Activated T-helper 17 cell treated with anti-CD3 and anti-CD28 coated beads, Interleukin-2, amount 50 U/mL, for 72 hours (primary cell): ENCODE data around the gene DIO1. TPM values are rescaled to one million over a fixed set of nuclear protein-coding genes. Genes with fewer than 3 reads are reported as not detected.

Experiments
- ATAC-seq: fragments of 150-1000 bp; cut with Tn5 transposase; replicated peaks from 2 replicates; pipeline ENCODE4 v1.10.0; 2021; ENCODE audit warnings: mild to moderate bottlenecking, moderate library complexity
- H3K27ac Mint-ChIP-seq: one replicate; pipeline ENCODE4 v1.8.0; 2022; ENCODE audit warnings: mixed read lengths
- H3K27me3 Mint-ChIP-seq: one replicate; pipeline ENCODE4 v1.8.0; 2022; ENCODE audit warnings: mixed read lengths
- H3K36me3 Mint-ChIP-seq: one replicate; pipeline ENCODE4 v1.8.0; 2022; ENCODE audit warnings: low read depth, mild to moderate bottlenecking, mixed read lengths
- H3K4me1 Mint-ChIP-seq: one replicate; pipeline ENCODE4 v1.8.0; 2022; ENCODE audit warnings: mixed read lengths
- H3K4me3 Mint-ChIP-seq: one replicate; pipeline ENCODE4 v1.8.0; 2022; ENCODE audit warnings: mild to moderate bottlenecking, mixed read lengths
- H3K9me3 Mint-ChIP-seq: one replicate; pipeline ENCODE4 v1.8.0; 2022; ENCODE audit warnings: mixed read lengths
- total RNA-seq, 2 donors: library from RNA; stranded (reverse); gene quantifications; one replicate each; pipeline ENCODE4 v1.2.3, GENCODE V29; 2022

DIO1 gene
- total RNA-seq, 2 donors from 2014 or later = not detected

- ATAC-seq = no peak
- peak overlapping the region; percentile 96 for H3K27ac Mint-ChIP-seq
- H3K9me3 Mint-ChIP-seq = no peaks in the 10 kb centered on the region
- peak overlapping the region; percentile 95 for H3K4me3 Mint-ChIP-seq
- peaks cover 16% of the 10 kb centered on the region for H3K4me1 Mint-ChIP-seq
- H3K27me3 Mint-ChIP-seq = no peaks in the 10 kb centered on the region
- H3K36me3 Mint-ChIP-seq = peaks cover 37% of the 10 kb centered on the region
These were observed 5.3 kb upstream of the DIO1 start for GRCh38 chr1:53888681-53889080.

- peak within 1 kb of the TSS; percentile 95 for H3K4me3 Mint-ChIP-seq
These were observed 4.4 kb upstream of the DIO1 start, which contains the start of gene YIPF1 for GRCh38 chr1:53889304-53890298. Gene YIPF1 (minus strand): TSS chr1:53889797. CDS start chr1:53888937, 860 bp downstream.

GRCh38 chr1:53890522-53890941 lies 3.5 kb upstream of the DIO1 start:
- Mint-ChIP-seq H3K27ac (peak overlapping the region; percentile 96), H3K27me3 (no peaks in the 10 kb centered on the region), H3K4me3 (peak overlapping the region; percentile 95), H3K4me1 (peaks cover 16% of the 10 kb centered on the region), H3K9me3 (no peaks in the 10 kb centered on the region), H3K36me3 (peaks cover 22% of the 10 kb centered on the region)
- peak; percentile 21 for ATAC-seq

More at GRCh38 chr1:53889304-53890298, 4.4 kb upstream of the DIO1 start, which contains the start of gene YIPF1:
- Mint-ChIP-seq H3K9me3 (no peaks in the 10 kb centered on the region), H3K4me1 (peaks cover 16% of the 10 kb centered on the region), H3K36me3 (peaks cover 31% of the 10 kb centered on the region), H3K27me3 (no peaks in the 10 kb centered on the region), H3K27ac (peak within 1 kb of the TSS; percentile 96)
- peak; percentile 93 for ATAC-seq

GRCh38 chr1:53891018-53891417 lies 3.0 kb upstream of the DIO1 start:
- H3K36me3 Mint-ChIP-seq = peaks cover 17% of the 10 kb centered on the region
- ATAC-seq = no peak
- H3K4me3 Mint-ChIP-seq = peak overlapping the region; percentile 95
- H3K4me1 Mint-ChIP-seq = peaks cover 16% of the 10 kb centered on the region
- no peaks in the 10 kb centered on the region for H3K9me3 Mint-ChIP-seq
- H3K27me3 Mint-ChIP-seq = no peaks in the 10 kb centered on the region
- H3K27ac Mint-ChIP-seq = no peak overlapping the region

GRCh38 chr1:53891678-53892077 lies 2.3 kb upstream of the DIO1 start:
- peaks cover 11% of the 10 kb centered on the region for H3K36me3 Mint-ChIP-seq

GRCh38 chr1:53892911-53893310 lies 1.1 kb upstream of the DIO1 start:
- ATAC-seq = no peak
- H3K9me3 Mint-ChIP-seq = no peaks in the 10 kb centered on the region
- H3K27ac Mint-ChIP-seq = no peak overlapping the region
- no peaks in the 10 kb centered on the region for H3K36me3 Mint-ChIP-seq
- H3K4me3 Mint-ChIP-seq = no peak overlapping the region
- H3K4me1 Mint-ChIP-seq = peaks cover 16% of the 10 kb centered on the region
- H3K27me3 Mint-ChIP-seq = no peaks in the 10 kb centered on the region

More at GRCh38 chr1:53891678-53892077, 2.3 kb upstream of the DIO1 start:
- H3K27ac Mint-ChIP-seq = no peak overlapping the region
- peaks cover 16% of the 10 kb centered on the region for H3K4me1 Mint-ChIP-seq
- H3K27me3 Mint-ChIP-seq = no peaks in the 10 kb centered on the region
- ATAC-seq = no peak
- no peak overlapping the region for H3K4me3 Mint-ChIP-seq
- no peaks in the 10 kb centered on the region for H3K9me3 Mint-ChIP-seq

- no peak overlapping the region for H3K4me3 Mint-ChIP-seq
These were observed 657 bp downstream of the DIO1 start for GRCh38 chr1:53894644-53895043.

GRCh38 chr1:53895421-53895820 lies 1.4 kb downstream of the DIO1 start:
- Mint-ChIP-seq H3K9me3 (no peaks in the 10 kb centered on the region), H3K27me3 (no peaks in the 10 kb centered on the region), H3K4me1 (peaks cover 7% of the 10 kb centered on the region), H3K36me3 (no peaks in the 10 kb centered on the region), H3K4me3 (no peak overlapping the region), H3K27ac (no peak overlapping the region)
- no peak for ATAC-seq

More at GRCh38 chr1:53894644-53895043, 657 bp downstream of the DIO1 start:
- Mint-ChIP-seq H3K27me3 (no peaks in the 10 kb centered on the region), H3K27ac (no peak overlapping the region), H3K4me1 (peaks cover 12% of the 10 kb centered on the region), H3K9me3 (no peaks in the 10 kb centered on the region), H3K36me3 (no peaks in the 10 kb centered on the region)
- ATAC-seq = no peak

- no peak for ATAC-seq
- H3K36me3 Mint-ChIP-seq = no peaks in the 10 kb centered on the region
- no peak overlapping the region for H3K27ac Mint-ChIP-seq
- H3K4me1 Mint-ChIP-seq = no peaks in the 10 kb centered on the region
- H3K27me3 Mint-ChIP-seq = no peaks in the 10 kb centered on the region
- H3K4me3 Mint-ChIP-seq = no peak overlapping the region
- H3K9me3 Mint-ChIP-seq = no peaks in the 10 kb centered on the region
These were observed 2.7 kb downstream of the DIO1 start for GRCh38 chr1:53896635-53897229.

- Mint-ChIP-seq H3K27ac (no peak overlapping the region), H3K27me3 (no peaks in the 10 kb centered on the region), H3K9me3 (no peaks in the 10 kb centered on the region), H3K36me3 (no peaks in the 10 kb centered on the region), H3K4me3 (no peak overlapping the region), H3K4me1 (no peaks in the 10 kb centered on the region)
- no peak for ATAC-seq
These were observed 5.2 kb downstream of the DIO1 start for GRCh38 chr1:53899206-53899628.

- H3K36me3 Mint-ChIP-seq = no peaks in the 10 kb centered on the region
- ATAC-seq = no peak
- H3K27ac Mint-ChIP-seq = no peak overlapping the region
- no peaks in the 10 kb centered on the region for H3K27me3 Mint-ChIP-seq
- no peaks in the 10 kb centered on the region for H3K4me1 Mint-ChIP-seq
- H3K9me3 Mint-ChIP-seq = no peaks in the 10 kb centered on the region
- H3K4me3 Mint-ChIP-seq = no peak overlapping the region
These were observed 5.7 kb downstream of the DIO1 start for GRCh38 chr1:53899708-53900107.

- no peak for ATAC-seq
- no peaks in the 10 kb centered on the region for H3K9me3 Mint-ChIP-seq
- H3K36me3 Mint-ChIP-seq = no peaks in the 10 kb centered on the region
- H3K27ac Mint-ChIP-seq = no peak overlapping the region
- H3K4me1 Mint-ChIP-seq = no peaks in the 10 kb centered on the region
- no peaks in the 10 kb centered on the region for H3K27me3 Mint-ChIP-seq
- H3K4me3 Mint-ChIP-seq = no peak overlapping the region
These were observed 8.5 kb downstream of the DIO1 start for GRCh38 chr1:53902235-53903138.

- no peaks in the 10 kb centered on the region for H3K9me3 Mint-ChIP-seq
- H3K36me3 Mint-ChIP-seq = no peaks in the 10 kb centered on the region
- H3K4me3 Mint-ChIP-seq = no peak overlapping the region
- no peaks in the 10 kb centered on the region for H3K27me3 Mint-ChIP-seq
- no peaks in the 10 kb centered on the region for H3K4me1 Mint-ChIP-seq
- H3K27ac Mint-ChIP-seq = no peak overlapping the region
- ATAC-seq = no peak
These were observed 11.5 kb downstream of the DIO1 start for GRCh38 chr1:53905509-53905908.

GRCh38 chr1:53906121-53906520 lies 12.1 kb downstream of the DIO1 start:
- H3K27ac Mint-ChIP-seq = no peak overlapping the region
- ATAC-seq = no peak
- no peaks in the 10 kb centered on the region for H3K27me3 Mint-ChIP-seq
- no peaks in the 10 kb centered on the region for H3K4me1 Mint-ChIP-seq
- no peak overlapping the region for H3K4me3 Mint-ChIP-seq
- no peaks in the 10 kb centered on the region for H3K36me3 Mint-ChIP-seq
- H3K9me3 Mint-ChIP-seq = no peaks in the 10 kb centered on the region
